OCI-LY3 (cell line): ENCODE results near the gene CRB1.

Experiments
- H2AFZ ChIP-seq: fragments of 200-600, 300-600 bp; shearing (Covaris generic); 2 replicates; pipeline ENCODE4 v1.6.0; 2014; ENCODE audit warnings: antibody characterized with exemption, low read depth, low read length
- H3K27ac ChIP-seq: fragments of 200-600, 300-600 bp; sonication (generic); 2 replicates; pipeline ENCODE4 v1.5.1; 2014; ENCODE audit warnings: mild to moderate bottlenecking, low read length, moderate library complexity, mixed read lengths
- H3K27me3 ChIP-seq: fragments of 200-600, 300-600 bp; sonication (generic); 2 replicates; pipeline ENCODE4 v1.6.1; 2014; ENCODE audit warnings: low read depth, low read length, mixed read lengths
- H3K36me3 ChIP-seq: fragments of 200-600, 300-600 bp; sonication (generic); replicated peaks from 2 replicates; pipeline ENCODE3; 2014; ENCODE audit warnings: low read depth, low read length, mixed read lengths
- H3K4me1 ChIP-seq: fragments of 300-600, 200-600 bp; sonication (generic); 2 replicates; pipeline ENCODE4 v1.6.1; 2014; ENCODE audit warnings: low read length, mixed read lengths
- H3K4me2 ChIP-seq: fragments of 200-600, 300-600 bp; sonication (generic); 2 replicates; pipeline ENCODE4 v1.6.1; 2014; ENCODE audit warnings: low read length, mixed read lengths
- H3K4me3 ChIP-seq: fragments of 300-600, 200-600 bp; sonication (generic); 2 replicates; pipeline ENCODE4 v1.5.1; 2014; ENCODE audit warnings: antibody characterized with exemption, mild to moderate bottlenecking, low read length, moderate library complexity
- H3K79me2 ChIP-seq: fragments of 300-600, 200-600 bp; shearing (Covaris generic); 2 replicates; pipeline ENCODE4 v1.6.1; 2014; ENCODE audit warnings: mild to moderate bottlenecking, low read length, mixed read lengths
- H3K9ac ChIP-seq: fragments of 300-600, 200-600 bp; shearing (Covaris generic); 2 replicates; pipeline ENCODE4 v1.6.0; 2014; ENCODE audit warnings: mild to moderate bottlenecking, low read length, moderate library complexity
- H3K9me3 ChIP-seq: fragments of 200-600, 300-600 bp; shearing (Covaris generic); 2 replicates; pipeline ENCODE4 v1.6.1; 2014; ENCODE audit warnings: low read length, mixed read lengths; ENCODE audit not compliant: insufficient read depth
- H4K20me1 ChIP-seq: fragments of 200-600, 300-600 bp; sonication (generic); 2 replicates; pipeline ENCODE4 v1.6.1; 2016; ENCODE audit warnings: low read length, mixed read lengths; ENCODE audit not compliant: insufficient read depth
- EZH2phosphoT487 ChIP-seq: fragments of 200-600 bp; shearing (Covaris generic); IDR thresholded peaks from 2 replicates; pipeline ENCODE4 v1.6.1; 2018; ENCODE audit warnings: antibody characterized with exemption, mixed run types, low read depth
- TF ChIP-seq, protein P1 (sequence below): fragments of 200-600, 300-600 bp; sonication (generic); IDR thresholded peaks from 2 replicates; pipeline ENCODE4 v1.5.1; 2014; ENCODE audit warnings: antibody characterized with exemption, low read length, low read depth

CRB1 gene

DNA sequence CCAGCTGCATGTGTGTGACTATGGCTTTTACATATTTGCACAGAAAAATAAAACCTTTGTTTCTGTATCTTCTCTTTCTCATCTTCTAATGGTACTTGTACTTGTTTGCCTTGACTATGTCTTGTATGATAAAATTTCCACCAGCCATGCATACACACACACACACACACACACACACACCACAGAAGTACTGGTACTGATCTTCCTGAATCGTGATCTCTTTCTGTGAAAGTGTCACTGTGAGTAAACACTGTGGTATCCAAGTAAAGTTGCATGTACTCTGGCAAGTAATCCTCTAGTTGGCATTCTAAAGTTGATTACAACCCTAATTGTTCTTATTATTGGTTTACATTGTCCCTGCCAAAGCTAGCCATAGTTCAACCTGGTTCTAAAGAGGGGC is 176.7 kb downstream of the CRB1 start:
- H3K9ac ChIP-seq = no peak overlapping the region
- no peaks in the 10 kb centered on the region for H3K4me1 ChIP-seq
- no peaks in the 10 kb centered on the region for H3K79me2 ChIP-seq
- H2AFZ ChIP-seq = no peak overlapping the region
- no peaks in the 10 kb centered on the region for H3K9me3 ChIP-seq
- H4K20me1 ChIP-seq = no peaks in the 10 kb centered on the region
- H3K4me2 ChIP-seq = no peak overlapping the region
- H3K4me3 ChIP-seq = no peak overlapping the region
- H3K27me3 ChIP-seq = no peaks in the 10 kb centered on the region
- H3K36me3 ChIP-seq = no peaks in the 10 kb centered on the region
- no peak for TF ChIP-seq EZH2phosphoT487
- TF ChIP-seq, protein P1, sequence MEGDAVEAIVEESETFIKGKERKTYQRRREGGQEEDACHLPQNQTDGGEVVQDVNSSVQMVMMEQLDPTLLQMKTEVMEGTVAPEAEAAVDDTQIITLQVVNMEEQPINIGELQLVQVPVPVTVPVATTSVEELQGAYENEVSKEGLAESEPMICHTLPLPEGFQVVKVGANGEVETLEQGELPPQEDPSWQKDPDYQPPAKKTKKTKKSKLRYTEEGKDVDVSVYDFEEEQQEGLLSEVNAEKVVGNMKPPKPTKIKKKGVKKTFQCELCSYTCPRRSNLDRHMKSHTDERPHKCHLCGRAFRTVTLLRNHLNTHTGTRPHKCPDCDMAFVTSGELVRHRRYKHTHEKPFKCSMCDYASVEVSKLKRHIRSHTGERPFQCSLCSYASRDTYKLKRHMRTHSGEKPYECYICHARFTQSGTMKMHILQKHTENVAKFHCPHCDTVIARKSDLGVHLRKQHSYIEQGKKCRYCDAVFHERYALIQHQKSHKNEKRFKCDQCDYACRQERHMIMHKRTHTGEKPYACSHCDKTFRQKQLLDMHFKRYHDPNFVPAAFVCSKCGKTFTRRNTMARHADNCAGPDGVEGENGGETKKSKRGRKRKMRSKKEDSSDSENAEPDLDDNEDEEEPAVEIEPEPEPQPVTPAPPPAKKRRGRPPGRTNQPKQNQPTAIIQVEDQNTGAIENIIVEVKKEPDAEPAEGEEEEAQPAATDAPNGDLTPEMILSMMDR = no peak
- no peak overlapping the region for H3K27ac ChIP-seq

DNA sequence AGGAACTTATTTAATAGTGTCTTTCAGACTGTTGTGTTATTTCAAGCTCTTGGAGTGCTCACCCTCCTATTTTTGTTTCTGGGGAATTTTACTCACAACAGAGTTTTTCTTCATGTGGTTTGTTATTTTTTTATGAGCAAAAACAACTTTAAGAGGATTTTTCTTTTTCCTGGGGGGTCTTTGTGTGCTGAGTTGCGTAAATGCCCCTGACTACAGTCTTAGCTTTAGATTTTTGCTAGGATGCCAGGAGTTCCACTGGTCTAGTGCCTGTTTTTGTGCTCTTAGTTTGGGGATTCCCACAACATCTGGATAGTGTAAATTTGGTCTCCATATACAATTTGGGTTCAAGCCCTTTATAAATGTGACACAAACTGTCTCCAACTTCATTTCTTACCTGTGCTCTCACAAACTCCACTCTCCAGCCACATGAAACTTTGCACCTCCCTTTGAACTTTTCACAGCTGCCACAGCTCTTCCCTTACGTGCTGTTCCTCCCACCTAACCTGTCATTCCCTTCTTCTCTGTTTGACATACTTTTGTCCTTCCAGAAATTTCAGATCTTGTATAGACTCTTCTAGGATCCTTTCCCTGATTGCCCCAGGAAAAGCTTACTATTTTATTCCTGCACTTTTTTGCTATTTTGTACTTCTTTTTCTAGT is 180.2 kb downstream of the CRB1 start:
- no peaks in the 10 kb centered on the region for H3K4me1 ChIP-seq
- no peaks in the 10 kb centered on the region for H3K27me3 ChIP-seq
- no peak for TF ChIP-seq EZH2phosphoT487
- TF ChIP-seq, protein P1 = no peak
- no peaks in the 10 kb centered on the region for H3K36me3 ChIP-seq
- no peak overlapping the region for H3K9ac ChIP-seq
- no peaks in the 10 kb centered on the region for H3K79me2 ChIP-seq
- H2AFZ ChIP-seq = no peak overlapping the region
- H3K4me3 ChIP-seq = no peak overlapping the region
- no peak overlapping the region for H3K27ac ChIP-seq
- no peaks in the 10 kb centered on the region for H3K9me3 ChIP-seq
- H3K4me2 ChIP-seq = no peak overlapping the region
- no peaks in the 10 kb centered on the region for H4K20me1 ChIP-seq

GRCh38 chr1:197451381-197451780 is 183.3 kb downstream of the CRB1 start:
- Histone ChIP-seq H3K27me3 (no peaks in the 10 kb centered on the region), H2AFZ (no peak overlapping the region), H3K4me1 (no peaks in the 10 kb centered on the region), H3K9me3 (no peaks in the 10 kb centered on the region), H3K27ac (no peak overlapping the region), H3K36me3 (no peaks in the 10 kb centered on the region), H3K4me2 (no peak overlapping the region), H3K9ac (no peak overlapping the region), H4K20me1 (no peaks in the 10 kb centered on the region), H3K79me2 (no peaks in the 10 kb centered on the region), H3K4me3 (no peak overlapping the region)
- no peak for TF ChIP-seq EZH2phosphoT487
- TF ChIP-seq, protein P1 = no peak

DNA sequence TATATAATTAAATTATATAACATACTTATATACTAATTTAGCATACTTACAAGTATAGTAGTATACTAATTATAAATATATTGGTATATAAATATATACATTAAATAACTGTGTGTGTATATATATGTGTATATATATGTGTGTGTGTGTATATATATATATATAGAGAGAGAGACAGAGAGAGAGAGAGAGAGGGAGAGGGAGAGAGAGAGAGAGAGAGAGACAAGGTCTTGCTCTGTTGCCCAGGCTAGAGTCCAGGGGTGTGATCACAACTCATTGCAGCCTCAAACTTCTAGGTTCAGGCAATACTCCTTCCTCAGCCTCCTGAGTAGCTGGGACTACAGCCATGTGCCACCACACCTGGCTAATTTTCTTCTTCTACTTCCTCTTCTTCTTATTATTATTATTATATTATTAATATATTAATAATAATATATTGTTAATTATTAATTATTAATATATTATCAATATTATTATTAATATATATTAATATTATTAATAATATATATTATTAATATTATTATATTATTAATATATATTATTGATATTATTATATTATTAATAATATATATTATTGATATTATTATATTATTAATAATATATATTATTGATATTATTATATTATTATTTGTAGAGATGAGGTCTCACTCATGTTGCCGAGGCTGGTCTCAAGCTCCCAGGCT is 185.5 kb downstream of the CRB1 start:
- Histone ChIP-seq H3K9me3 (no peaks in the 10 kb centered on the region), H3K27ac (no peak overlapping the region), H3K4me1 (no peaks in the 10 kb centered on the region), H2AFZ (no peak overlapping the region), H3K36me3 (no peaks in the 10 kb centered on the region), H3K4me3 (no peak overlapping the region), H3K4me2 (no peak overlapping the region), H3K9ac (no peak overlapping the region), H3K79me2 (no peaks in the 10 kb centered on the region), H3K27me3 (no peaks in the 10 kb centered on the region), H4K20me1 (no peaks in the 10 kb centered on the region)
- no peak for TF ChIP-seq EZH2phosphoT487
- TF ChIP-seq, protein P1 = no peak
